Measurements from ENCODE around the gene TCTA. TPM values are rescaled to one million over a fixed set of nuclear protein-coding genes. Genes with fewer than 3 reads are reported as not detected.
A peak's percentile ranks its signal among the peaks of the same experiment; 100 is the strongest.

Gene TCTA
- total RNA-seq, 1 experiment from 2014 or later, result 11.5 TPM

GRCh38 chr3:49383387-49383786 lies 28.8 kb upstream of the TCTA start:
- 0 out of 2 replicates have a peak, but pooled peaks cover 8% of the 10 kb centered on the region for H3K36me3 Mint-ChIP-seq
- no peak for ATAC-seq
- no peak for DNase-seq (ENCODE audit: low spot score)
- H3K27me3 Mint-ChIP-seq (ENCODE audit: low read depth), result no peaks in the 10 kb centered on the region
- CTCF ChIA-PET, result no interaction called here
- POLR2A ChIA-PET, result interaction anchor here (0.7 kb wide), 1 partner anchor 159 kb away, joined by 3 read pairs; no protein-coding TSS in a partner anchor
- no peak for TF ChIP-seq SP1 (CRISPR knock-in tag; conservative IDR thresholded peaks at IDR 0.05)
- TF ChIP-seq NR1H2 (CRISPR knock-in tag; IDR thresholded peaks at IDR 0.05), result no peak
- no peak for TF ChIP-seq ZNF512 (CRISPR knock-in tag; IDR thresholded peaks at IDR 0.05; ENCODE audit: borderline replicate concordance)
- no peak for TF ChIP-seq SOX15 (CRISPR knock-in tag; IDR thresholded peaks at IDR 0.05)
- no peak for TF ChIP-seq ETV6 (CRISPR knock-in tag; IDR thresholded peaks at IDR 0.05)
- TF ChIP-seq ATF3 (CRISPR knock-in tag; conservative IDR thresholded peaks at IDR 0.05), result no peak
- no peak for TF ChIP-seq ZNF416 (CRISPR knock-in tag; IDR thresholded peaks at IDR 0.05)
- no peak for TF ChIP-seq PRRX2 (CRISPR knock-in tag; IDR thresholded peaks at IDR 0.05)
- TF ChIP-seq ZBTB21 (CRISPR knock-in tag; IDR thresholded peaks at IDR 0.05; ENCODE audit: borderline replicate concordance), result no peak
- TF ChIP-seq NR2C2 (CRISPR knock-in tag; IDR thresholded peaks at IDR 0.05), result no peak
- no peak for TF ChIP-seq AR (CRISPR knock-in tag; IDR thresholded peaks at IDR 0.05)
- no peak for TF ChIP-seq ZNF317 (CRISPR knock-in tag; IDR thresholded peaks at IDR 0.05; ENCODE audit: borderline replicate concordance, low read depth)
- no peak for TF ChIP-seq ARID4B (CRISPR knock-in tag; IDR thresholded peaks at IDR 0.05; ENCODE audit: borderline replicate concordance)
- no peak for TF ChIP-seq ZNF138 (CRISPR knock-in tag; conservative IDR thresholded peaks at IDR 0.05)
- peak overlapping the region; percentile 88 for H3K27ac Mint-ChIP-seq
- peaks cover 10% of the 10 kb centered on the region for H3K4me1 Mint-ChIP-seq
- no peak overlapping the region for H3K4me3 Mint-ChIP-seq
- no peaks in the 10 kb centered on the region for H3K9me3 Mint-ChIP-seq

- Mint-ChIP-seq H3K9me3 (no peaks in the 10 kb centered on the region), H3K4me3 (no peak overlapping the region), H3K27ac (no peak overlapping the region), H3K4me1 (peaks cover 9% of the 10 kb centered on the region; the same call in 1 of the 2 replicates), H3K36me3 (0 out of 2 replicates have a peak, but pooled peaks cover 12% of the 10 kb centered on the region), H3K27me3 (ENCODE audit: low read depth) (no peaks in the 10 kb centered on the region)
- ATAC-seq (no peak), DNase-seq (ENCODE audit: low spot score) (no peak)
- ChIA-PET POLR2A (no interaction called here), CTCF (no interaction called here)
- TF ChIP-seq ZNF138 (CRISPR knock-in tag; conservative IDR thresholded peaks at IDR 0.05) (no peak), CDX4 (CRISPR knock-in tag; IDR thresholded peaks at IDR 0.05; ENCODE audit: borderline replicate concordance) (no peak), ZNF281 (CRISPR knock-in tag; IDR thresholded peaks at IDR 0.05) (no peak), ESRRA (CRISPR knock-in tag; IDR thresholded peaks at IDR 0.05; ENCODE audit: borderline replicate concordance) (no peak), MAX (CRISPR knock-in tag; IDR thresholded peaks at IDR 0.05) (no peak), GABPB1 (CRISPR knock-in tag; IDR thresholded peaks at IDR 0.05) (no peak), EMX1 (CRISPR knock-in tag; IDR thresholded peaks at IDR 0.05) (no peak), RELA (CRISPR knock-in tag; IDR thresholded peaks at IDR 0.05; ENCODE audit: borderline replicate concordance) (no peak)
Observed at GRCh38 chr3:49385617-49386016, 26.6 kb upstream of the TCTA start.

Data from WTC11 (cell line).